ENCODE measurements around the gene FHIT. TPM values are rescaled to one million over a fixed set of nuclear protein-coding genes. Genes with fewer than 3 reads are reported as not detected.

Gene FHIT
- total RNA-seq, 4 donors from 2014 or later, result 3.5 to 17.0 (median 16.7) TPM

GRCh38 chr3:60854791-60855190 is 396.5 kb downstream of the FHIT start:
- Histone ChIP-seq H3K4me1 (no peaks in the 10 kb centered on the region), H3K4me3 (no peak overlapping the region), H3K27ac (no peak overlapping the region), H3K36me3 (no peaks in the 10 kb centered on the region), H3K27me3 (no peaks in the 10 kb centered on the region), H3K9me3 (no peaks in the 10 kb centered on the region)
- no peak for TF ChIP-seq CTCF (IDR thresholded peaks at IDR 0.05)
- no peak for TF ChIP-seq POLR2A (IDR thresholded peaks at IDR 0.05)
- DNase-seq, result no peak

GRCh38 chr3:60847791-60848190 is 403.5 kb downstream of the FHIT start:
- no peaks in the 10 kb centered on the region for H3K9me3 ChIP-seq
- H3K4me1 ChIP-seq, result no peaks in the 10 kb centered on the region
- TF ChIP-seq CTCF (IDR thresholded peaks at IDR 0.05), result no peak
- H3K27me3 ChIP-seq, result no peaks in the 10 kb centered on the region
- H3K27ac ChIP-seq, result no peak overlapping the region
- no peak for DNase-seq
- no peaks in the 10 kb centered on the region for H3K36me3 ChIP-seq
- H3K4me3 ChIP-seq, result no peak overlapping the region

GRCh38 chr3:60844256-60844655 is 407.0 kb downstream of the FHIT start:
- no peaks in the 10 kb centered on the region for H3K4me1 ChIP-seq
- no peaks in the 10 kb centered on the region for H3K27me3 ChIP-seq
- no peak for DNase-seq
- no peaks in the 10 kb centered on the region for H3K9me3 ChIP-seq
- no peak for TF ChIP-seq CTCF (IDR thresholded peaks at IDR 0.05)
- TF ChIP-seq POLR2A (IDR thresholded peaks at IDR 0.05), result no peak
- no peak overlapping the region for H3K27ac ChIP-seq
- H3K4me3 ChIP-seq, result no peak overlapping the region
- no peaks in the 10 kb centered on the region for H3K36me3 ChIP-seq

- H3K36me3 ChIP-seq, result no peaks in the 10 kb centered on the region
- no peak for TF ChIP-seq POLR2A (IDR thresholded peaks at IDR 0.05)
- TF ChIP-seq CTCF (IDR thresholded peaks at IDR 0.05), result no peak
Measured at GRCh38 chr3:60841355-60841754, 409.9 kb downstream of the FHIT start.

GRCh38 chr3:60839246-60839645 is 412.0 kb downstream of the FHIT start:
- no peak for TF ChIP-seq POLR2A (IDR thresholded peaks at IDR 0.05)
- TF ChIP-seq CTCF (IDR thresholded peaks at IDR 0.05), result no peak
- DNase-seq, result no peak
- Histone ChIP-seq H3K36me3 (no peaks in the 10 kb centered on the region), H3K4me1 (no peaks in the 10 kb centered on the region), H3K9me3 (no peaks in the 10 kb centered on the region), H3K27me3 (no peaks in the 10 kb centered on the region), H3K4me3 (no peak overlapping the region), H3K27ac (no peak overlapping the region)

More at GRCh38 chr3:60841355-60841754, 409.9 kb downstream of the FHIT start:
- Histone ChIP-seq H3K27me3 (no peaks in the 10 kb centered on the region), H3K4me3 (no peak overlapping the region), H3K27ac (no peak overlapping the region), H3K9me3 (no peaks in the 10 kb centered on the region), H3K4me1 (no peaks in the 10 kb centered on the region)
- no peak for DNase-seq

GRCh38 chr3:60835796-60836195 is 415.5 kb downstream of the FHIT start:
- Histone ChIP-seq H3K9me3 (no peaks in the 10 kb centered on the region), H3K4me1 (no peaks in the 10 kb centered on the region), H3K36me3 (no peaks in the 10 kb centered on the region), H3K27ac (no peak overlapping the region), H3K27me3 (no peaks in the 10 kb centered on the region), H3K4me3 (no peak overlapping the region)
- TF ChIP-seq CTCF (IDR thresholded peaks at IDR 0.05) (no peak), POLR2A (IDR thresholded peaks at IDR 0.05) (no peak)
- DNase-seq, result no peak

All from Peyer's patch (tissue), 4 donors.